Measurements from ENCODE around the gene SLC25A3. TPM values are rescaled to one million over a fixed set of nuclear protein-coding genes. Genes with fewer than 3 reads are reported as not detected.

The SLC25A3 gene
- total and polyA plus RNA-seq, 2 of the 13 experiments (the other 11 are each of a cell fraction or from before 2014, with no cell fraction given): 292 to 829 TPM

DNA sequence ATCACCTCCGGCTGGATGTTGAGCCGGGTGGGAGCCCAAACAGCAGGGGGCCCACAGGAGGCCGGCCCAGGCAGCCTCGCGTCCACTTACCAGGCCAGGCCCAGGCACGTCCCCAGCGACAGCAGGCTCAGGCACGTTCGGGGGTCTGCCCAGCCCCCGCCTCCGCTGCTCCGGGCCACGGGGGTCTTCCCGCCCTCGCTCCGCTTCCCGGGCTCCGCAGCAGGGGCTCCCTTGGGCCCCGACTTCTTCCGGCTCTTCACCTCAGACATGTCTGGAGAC is 50.9 kb downstream of the SLC25A3 start (continued):
- TF ChIP-seq, protein P1, sequence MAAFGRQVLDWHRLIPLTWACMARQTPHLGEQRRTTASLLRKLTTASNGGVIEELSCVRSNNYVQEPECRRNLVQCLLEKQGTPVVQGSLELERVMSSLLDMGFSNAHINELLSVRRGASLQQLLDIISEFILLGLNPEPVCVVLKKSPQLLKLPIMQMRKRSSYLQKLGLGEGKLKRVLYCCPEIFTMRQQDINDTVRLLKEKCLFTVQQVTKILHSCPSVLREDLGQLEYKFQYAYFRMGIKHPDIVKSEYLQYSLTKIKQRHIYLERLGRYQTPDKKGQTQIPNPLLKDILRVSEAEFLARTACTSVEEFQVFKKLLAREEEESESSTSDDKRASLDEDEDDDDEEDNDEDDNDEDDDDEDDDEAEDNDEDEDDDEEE (CRISPR knock-in tag; IDR thresholded peaks at IDR 0.05): 0 out of 2 replicates have a peak, but pooled peaks have one; percentile 51
- 0 out of 2 replicates have a peak, but pooled peaks have one; percentile 46 for TF ChIP-seq DNMT3B (CRISPR knock-in tag; conservative IDR thresholded peaks at IDR 0.05)
- TF ChIP-seq ZNF816 (CRISPR knock-in tag; IDR thresholded peaks at IDR 0.05; ENCODE audit: borderline replicate concordance): no peak
- TF ChIP-seq FOXO1 (CRISPR knock-in tag; IDR thresholded peaks at IDR 0.05): no peak
- TF ChIP-seq IRF2 (CRISPR knock-in tag; IDR thresholded peaks at IDR 0.05): 0 out of 2 replicates have a peak, but pooled peaks have one; percentile 1
- no peak for TF ChIP-seq ZNF749 (CRISPR knock-in tag; IDR thresholded peaks at IDR 0.05; ENCODE audit: borderline replicate concordance)
- no peak for TF ChIP-seq MEIS1 (CRISPR knock-in tag; IDR thresholded peaks at IDR 0.05; ENCODE audit: borderline replicate concordance)
- TF ChIP-seq, protein P2, sequence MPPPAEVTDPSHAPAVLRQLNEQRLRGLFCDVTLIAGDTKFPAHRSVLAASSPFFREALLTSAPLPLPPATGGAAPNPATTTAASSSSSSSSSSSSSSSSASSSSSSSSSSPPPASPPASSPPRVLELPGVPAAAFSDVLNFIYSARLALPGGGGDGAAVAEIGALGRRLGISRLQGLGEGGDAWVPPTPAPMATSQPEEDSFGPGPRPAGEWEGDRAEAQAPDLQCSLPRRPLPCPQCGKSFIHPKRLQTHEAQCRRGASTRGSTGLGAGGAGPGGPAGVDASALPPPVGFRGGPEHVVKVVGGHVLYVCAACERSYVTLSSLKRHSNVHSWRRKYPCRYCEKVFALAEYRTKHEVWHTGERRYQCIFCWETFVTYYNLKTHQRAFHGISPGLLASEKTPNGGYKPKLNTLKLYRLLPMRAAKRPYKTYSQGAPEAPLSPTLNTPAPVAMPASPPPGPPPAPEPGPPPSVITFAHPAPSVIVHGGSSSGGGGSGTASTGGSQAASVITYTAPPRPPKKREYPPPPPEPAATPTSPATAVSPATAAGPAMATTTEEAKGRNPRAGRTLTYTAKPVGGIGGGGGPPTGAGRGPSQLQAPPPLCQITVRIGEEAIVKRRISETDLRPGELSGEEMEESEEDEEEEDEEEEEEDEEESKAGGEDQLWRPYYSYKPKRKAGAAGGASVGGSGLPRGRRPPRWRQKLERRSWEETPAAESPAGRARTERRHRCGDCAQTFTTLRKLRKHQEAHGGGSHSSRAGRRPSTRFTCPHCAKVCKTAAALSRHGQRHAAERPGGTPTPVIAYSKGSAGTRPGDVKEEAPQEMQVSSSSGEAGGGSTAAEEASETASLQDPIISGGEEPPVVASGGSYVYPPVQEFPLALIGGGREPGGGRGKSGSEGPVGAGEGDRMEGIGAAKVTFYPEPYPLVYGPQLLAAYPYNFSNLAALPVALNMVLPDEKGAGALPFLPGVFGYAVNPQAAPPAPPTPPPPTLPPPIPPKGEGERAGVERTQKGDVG (CRISPR knock-in tag; IDR thresholded peaks at IDR 0.05; ENCODE audit: borderline replicate concordance): peak; percentile 50; the same call in 1 of the 2 replicates
- no peak for TF ChIP-seq ADNP (CRISPR knock-in tag; IDR thresholded peaks at IDR 0.05)
- TF ChIP-seq ZNF788 (CRISPR knock-in tag; IDR thresholded peaks at IDR 0.05; ENCODE audit: borderline replicate concordance): peak; percentile 17; the same call in 1 of the 2 replicates
- TF ChIP-seq SMARCC2 (IDR thresholded peaks at IDR 0.05): no peak
- TF ChIP-seq ELF1 (CRISPR knock-in tag; IDR thresholded peaks at IDR 0.05): no peak
- TF ChIP-seq POLR2G (IDR thresholded peaks at IDR 0.05; ENCODE audit: low read depth, low read length): no peak
- TF ChIP-seq ZNF33A (CRISPR knock-in tag; IDR thresholded peaks at IDR 0.05; ENCODE audit: borderline replicate concordance): no peak
- TF ChIP-seq TBX2 (CRISPR knock-in tag; IDR thresholded peaks at IDR 0.05; ENCODE audit: borderline replicate concordance): peak; percentile 51; the same call in 1 of the 2 replicates
- no peak for TF ChIP-seq PHF5A (CRISPR knock-in tag; IDR thresholded peaks at IDR 0.05; ENCODE audit: low read depth, unreplicated experiment)
- no peak for TF ChIP-seq ELF3 (CRISPR knock-in tag; IDR thresholded peaks at IDR 0.05)
- TF ChIP-seq, protein P3, sequence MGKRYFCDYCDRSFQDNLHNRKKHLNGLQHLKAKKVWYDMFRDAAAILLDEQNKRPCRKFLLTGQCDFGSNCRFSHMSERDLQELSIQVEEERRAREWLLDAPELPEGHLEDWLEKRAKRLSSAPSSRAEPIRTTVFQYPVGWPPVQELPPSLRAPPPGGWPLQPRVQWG (CRISPR knock-in tag; IDR thresholded peaks at IDR 0.05; ENCODE audit: borderline replicate concordance, low read depth): no peak
- TF ChIP-seq, protein P4, sequence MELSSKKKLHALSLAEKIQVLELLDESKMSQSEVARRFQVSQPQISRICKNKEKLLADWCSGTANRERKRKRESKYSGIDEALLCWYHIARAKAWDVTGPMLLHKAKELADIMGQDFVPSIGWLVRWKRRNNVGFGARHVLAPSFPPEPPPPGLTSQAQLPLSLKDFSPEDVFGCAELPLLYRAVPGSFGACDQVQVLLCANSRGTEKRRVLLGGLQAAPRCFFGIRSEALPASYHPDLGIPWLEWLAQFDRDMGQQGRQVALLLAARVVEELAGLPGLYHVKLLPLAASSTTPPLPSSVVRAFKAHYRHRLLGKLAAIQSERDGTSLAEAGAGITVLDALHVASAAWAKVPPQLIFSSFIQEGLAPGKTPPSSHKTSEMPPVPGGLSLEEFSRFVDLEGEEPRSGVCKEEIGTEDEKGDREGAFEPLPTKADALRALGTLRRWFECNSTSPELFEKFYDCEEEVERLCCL (CRISPR knock-in tag; IDR thresholded peaks at IDR 0.05; ENCODE audit: borderline replicate concordance): 0 out of 2 replicates have a peak, but pooled peaks have one; percentile 59
- TF ChIP-seq, protein P5, sequence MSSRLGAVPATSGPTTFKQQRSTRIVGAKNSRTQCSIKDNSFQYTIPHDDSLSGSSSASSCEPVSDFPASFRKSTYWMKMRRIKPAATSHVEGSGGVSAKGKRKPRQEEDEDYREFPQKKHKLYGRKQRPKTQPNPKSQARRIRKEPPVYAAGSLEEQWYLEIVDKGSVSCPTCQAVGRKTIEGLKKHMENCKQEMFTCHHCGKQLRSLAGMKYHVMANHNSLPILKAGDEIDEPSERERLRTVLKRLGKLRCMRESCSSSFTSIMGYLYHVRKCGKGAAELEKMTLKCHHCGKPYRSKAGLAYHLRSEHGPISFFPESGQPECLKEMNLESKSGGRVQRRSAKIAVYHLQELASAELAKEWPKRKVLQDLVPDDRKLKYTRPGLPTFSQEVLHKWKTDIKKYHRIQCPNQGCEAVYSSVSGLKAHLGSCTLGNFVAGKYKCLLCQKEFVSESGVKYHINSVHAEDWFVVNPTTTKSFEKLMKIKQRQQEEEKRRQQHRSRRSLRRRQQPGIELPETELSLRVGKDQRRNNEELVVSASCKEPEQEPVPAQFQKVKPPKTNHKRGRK (CRISPR knock-in tag; IDR thresholded peaks at IDR 0.05): peak; percentile 38; the same call in 1 of the 2 replicates
- 0 out of 2 replicates have a peak, but pooled peaks have one; percentile 74 for TF ChIP-seq ARHGAP35 (CRISPR knock-in tag; IDR thresholded peaks at IDR 0.05; ENCODE audit: borderline replicate concordance)
- TF ChIP-seq NPAS2 (CRISPR knock-in tag; IDR thresholded peaks at IDR 0.05; ENCODE audit: borderline replicate concordance): no peak
- TF ChIP-seq HMG20B (CRISPR knock-in tag; conservative IDR thresholded peaks at IDR 0.05): 0 out of 2 replicates have a peak, but pooled peaks have one; percentile 33

Data from HepG2 (cell line).